Fibroblast of peridontal ligament (primary cell): ENCODE measurements around the gene RP2.

Source experiments
- DNase-seq: peaks from one replicate; pipeline ENCODE4 v3.0.0-alpha.2; 2010; ENCODE audit errors: extremely low read depth

RP2 gene

GRCh38 chrX:46844913-46845312 lies 8.1 kb downstream of the RP2 start:
- no peak for DNase-seq

- DNase-seq: no peak
Observed at GRCh38 chrX:46849933-46850332, 13.1 kb downstream of the RP2 start.

GRCh38 chrX:46850771-46851170 lies 13.9 kb downstream of the RP2 start:
- no peak for DNase-seq

- DNase-seq: no peak
Observed at GRCh38 chrX:46856483-46856882, 19.6 kb downstream of the RP2 start.

DNA sequence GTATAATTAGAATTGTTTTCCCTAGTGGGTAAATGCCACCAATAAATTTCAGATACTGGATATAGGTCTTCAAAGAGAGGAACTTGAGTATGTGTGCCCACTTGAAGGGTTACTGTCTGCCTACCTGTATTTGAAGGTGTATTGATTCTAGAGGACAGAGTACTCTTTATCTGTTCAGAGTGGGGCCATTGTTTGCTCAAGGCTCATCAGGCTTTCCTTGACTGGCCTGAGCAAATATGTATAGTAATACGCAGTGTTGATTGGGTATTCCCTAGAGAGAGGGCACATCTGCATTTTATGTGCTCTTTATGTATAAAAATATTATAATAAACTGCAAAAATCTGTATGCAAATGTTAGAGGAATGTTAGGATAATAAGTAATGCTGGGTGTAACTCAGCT lies 23.7 kb downstream of the RP2 start:
- no peak for DNase-seq

GRCh38 chrX:46863072-46863471 lies 26.2 kb downstream of the RP2 start:
- DNase-seq: no peak

DNA sequence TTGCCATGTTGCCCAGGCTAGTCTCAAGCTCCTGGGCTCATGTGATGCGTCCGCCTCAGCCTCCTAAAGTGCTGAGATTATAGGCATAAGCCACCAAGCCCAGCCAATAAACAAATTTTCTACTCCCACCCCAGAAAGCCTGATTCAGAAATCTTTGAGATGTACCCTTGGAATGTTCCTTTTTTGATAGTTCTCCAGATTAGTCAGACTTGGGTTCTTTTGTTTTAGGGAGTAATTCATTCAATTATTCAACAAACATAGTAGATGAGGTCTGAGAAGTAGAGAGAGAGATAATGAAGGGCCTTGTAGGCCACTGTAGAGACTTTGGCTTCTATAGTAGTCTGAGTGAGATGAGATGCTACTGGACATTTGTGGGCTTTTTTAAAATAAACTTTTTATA lies 27.8 kb downstream of the RP2 start:
- DNase-seq: peak; percentile 32

- peak; percentile 77 for DNase-seq
Observed at GRCh38 chrX:46865281-46865680, 28.4 kb downstream of the RP2 start.

DNA sequence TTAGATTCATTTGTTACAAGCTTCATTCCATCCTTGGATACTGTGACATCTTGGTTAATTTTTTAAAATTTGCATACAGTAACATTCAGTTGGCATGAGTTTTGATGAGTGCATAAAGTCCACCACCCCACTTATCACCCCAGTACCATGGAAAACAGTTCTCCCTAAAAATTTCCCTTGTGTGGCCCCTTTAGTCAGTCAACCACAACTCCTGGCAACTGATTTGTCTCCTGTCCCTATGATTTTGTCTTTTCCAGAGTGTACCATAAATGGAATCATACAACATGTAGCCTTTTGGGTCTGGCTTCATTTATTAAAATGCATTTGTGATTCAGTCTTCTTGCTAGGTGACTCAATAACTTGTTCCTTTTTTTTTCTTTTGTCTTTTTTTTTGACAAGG lies 29.9 kb downstream of the RP2 start:
- DNase-seq: no peak

DNA sequence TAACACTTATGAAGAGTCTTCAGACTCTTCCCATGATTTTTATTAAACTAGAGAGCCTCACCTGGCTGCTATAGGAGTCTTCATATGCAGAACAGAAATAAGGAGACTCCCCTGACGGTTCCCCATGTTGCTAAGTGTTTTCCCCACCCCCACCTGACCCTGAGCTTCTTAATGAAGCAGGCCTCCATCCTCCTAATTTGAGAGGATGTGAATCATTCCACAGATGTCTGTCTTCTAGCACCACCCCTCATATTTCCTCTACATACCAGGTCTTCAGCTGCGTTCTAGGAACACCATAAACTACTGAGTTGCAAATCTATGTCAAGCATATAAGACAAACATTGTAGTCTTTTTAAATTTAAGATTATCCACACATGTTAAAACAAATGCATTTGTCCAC lies 36.9 kb downstream of the RP2 start:
- no peak for DNase-seq

- DNase-seq: peak; percentile 28
Observed at GRCh38 chrX:46876901-46877300, 40.1 kb downstream of the RP2 start.

GRCh38 chrX:46882266-46882665 lies 45.4 kb downstream of the RP2 start:
- DNase-seq: no peak

- DNase-seq: no peak
Observed at GRCh38 chrX:46884799-46885198, 48.0 kb downstream of the RP2 start.

DNA sequence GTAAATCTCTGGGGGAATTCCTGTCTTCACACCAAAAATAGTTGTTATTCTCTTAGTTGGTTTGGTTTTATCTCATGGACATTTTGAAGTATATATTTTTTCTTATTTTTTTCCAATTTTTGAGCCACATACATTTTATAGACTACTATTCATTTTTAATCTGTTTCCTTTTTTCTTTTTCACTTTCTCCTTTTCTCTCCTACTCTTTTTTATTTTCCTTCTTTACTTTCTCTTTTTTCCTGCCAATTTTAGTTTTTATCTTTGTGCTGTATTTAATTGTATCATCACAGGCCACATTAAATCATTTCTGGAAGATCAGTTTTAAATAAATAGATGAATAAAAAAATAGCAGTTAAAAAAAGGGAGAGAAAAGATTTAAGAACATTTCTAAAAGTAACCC lies 61.4 kb downstream of the RP2 start:
- DNase-seq: no peak

- peak; percentile 65 for DNase-seq
Observed at GRCh38 chrX:46903458-46904242, 66.8 kb downstream of the RP2 start.

- DNase-seq: no peak
Observed at GRCh38 chrX:46904626-46905025, 67.8 kb downstream of the RP2 start.

DNA sequence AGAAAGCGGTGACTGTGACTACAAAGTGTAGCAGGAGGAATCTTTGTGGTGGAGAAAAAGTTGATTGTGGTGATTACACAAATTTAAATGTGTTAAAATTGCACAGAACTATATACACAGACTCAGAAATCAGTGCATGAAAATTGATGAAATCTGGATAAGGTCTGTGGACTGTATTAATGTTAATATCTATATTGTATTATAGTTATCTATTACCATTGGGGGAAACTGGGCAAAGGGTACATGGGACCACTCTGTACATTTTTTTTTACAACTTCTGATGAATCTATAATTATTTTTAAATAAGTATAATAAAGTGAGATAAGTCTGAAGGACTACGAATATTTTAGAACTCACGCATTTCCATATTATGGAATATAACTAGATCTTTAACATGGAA lies 73.6 kb downstream of the RP2 start:
- DNase-seq: no peak

GRCh38 chrX:46912098-46912602 lies 75.3 kb downstream of the RP2 start, which contains the start of gene JADE3:
Gene JADE3, plus strand, starts transcription at chrX:46912421. Its CDS starts 72,474 bp downstream, at chrX:46984895.
- DNase-seq: peak; percentile 55

DNA sequence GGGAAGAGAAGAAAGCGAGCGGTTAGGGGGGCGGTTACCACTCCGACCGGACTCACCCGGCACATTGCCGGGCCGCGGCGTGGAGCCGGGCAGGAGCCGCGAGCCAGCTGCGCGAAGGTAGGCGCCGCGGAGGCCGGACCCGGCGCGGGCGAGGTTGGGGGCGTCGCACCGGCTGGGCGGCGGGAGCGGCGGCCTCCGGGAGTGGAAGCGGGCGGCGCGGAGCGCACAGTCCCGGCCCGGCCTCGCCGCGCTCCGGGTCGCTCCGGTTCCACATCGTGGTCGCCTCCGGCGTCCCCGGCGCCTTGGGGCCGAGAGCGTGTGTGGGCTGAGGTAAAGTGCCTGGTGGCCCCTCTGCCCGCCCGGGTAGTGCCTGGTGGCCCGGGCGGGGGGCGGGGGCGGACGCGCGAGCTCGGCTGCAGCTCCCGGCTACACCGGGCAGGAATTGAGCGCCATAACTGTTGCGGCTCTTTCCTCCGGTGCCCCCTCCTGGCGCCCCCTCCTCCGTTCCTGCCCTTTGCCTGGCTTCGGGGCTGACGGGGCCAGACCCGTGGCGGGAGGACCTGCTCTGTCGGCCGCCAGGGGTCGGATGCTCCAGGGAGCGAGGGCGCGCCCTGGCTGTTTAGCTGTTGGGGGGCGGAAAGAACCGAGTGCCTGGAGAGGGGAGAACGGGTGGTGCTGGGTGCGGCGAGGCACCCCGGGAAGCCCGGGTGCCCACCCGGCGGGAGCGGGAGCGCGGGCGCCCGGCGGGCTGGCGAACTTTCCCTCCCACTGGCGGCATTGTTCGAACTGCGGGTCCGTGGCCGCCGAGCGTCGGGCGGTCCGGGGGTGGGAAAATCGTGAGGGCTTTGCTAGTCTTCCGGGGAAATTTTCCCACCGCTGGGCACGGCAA lies 76.0 kb downstream of the RP2 start:
- peak; percentile 11 for DNase-seq

GRCh38 chrX:46913667-46914066 lies 76.8 kb downstream of the RP2 start:
- DNase-seq: peak; percentile 23

DNA sequence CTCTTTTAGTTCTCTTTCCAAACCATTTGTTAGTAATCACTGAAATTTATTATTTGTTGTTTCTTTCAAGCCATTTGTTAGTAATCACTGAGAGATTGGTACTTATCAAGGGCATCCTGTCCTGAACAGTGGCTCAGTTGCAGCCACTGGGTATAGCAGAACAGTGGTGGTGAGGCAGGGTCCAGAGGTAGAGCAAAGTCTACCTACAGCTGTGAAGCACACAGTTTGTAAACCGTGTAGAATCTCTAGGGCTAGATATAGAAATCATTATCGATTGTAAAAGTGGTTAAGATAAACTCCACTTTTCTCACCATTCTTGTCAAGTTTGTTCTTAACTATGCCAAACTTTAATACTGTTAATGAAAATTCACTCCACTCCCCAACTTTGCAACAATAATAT lies 79.4 kb downstream of the RP2 start:
- no peak for DNase-seq

- no peak for DNase-seq
Observed at GRCh38 chrX:46917622-46918021, 80.8 kb downstream of the RP2 start.

- DNase-seq: peak; percentile 12
Observed at GRCh38 chrX:46918434-46918833, 81.6 kb downstream of the RP2 start.
